GM11168 (cell line): ENCODE results near the gene KSR2.

Source experiments
- in situ Hi-C: fragments of 300-500 bp; cut with MboI; formaldehyde crosslinking; loops from one replicate; pipeline ENCODE4 v1.12.0; 2022; ENCODE audit warnings: low sequenced_read_pairs; ENCODE audit not compliant: unreplicated experiment

The KSR2 gene

DNA sequence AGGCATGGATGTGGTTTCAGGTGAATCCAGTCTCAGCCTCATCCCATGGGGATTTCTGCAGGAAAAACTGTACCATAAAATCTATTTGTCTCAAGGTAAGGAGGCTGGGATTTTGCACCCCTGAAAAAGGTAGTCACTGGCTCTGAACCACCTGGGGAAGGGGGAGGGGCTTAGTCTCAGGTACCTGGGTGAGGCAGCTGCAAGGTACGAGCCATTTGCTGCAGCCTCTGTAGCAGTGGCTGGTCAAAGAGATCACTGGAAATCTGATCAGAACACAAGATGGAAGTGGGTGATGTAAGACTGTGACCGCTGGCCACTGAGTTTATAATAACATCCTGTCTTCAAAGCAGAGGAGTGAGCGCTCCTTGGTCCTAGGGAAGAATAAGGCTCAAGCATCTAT is 397.5 kb downstream of the KSR2 start:
- in situ Hi-C loops: no loop called here

- in situ Hi-C loops: no loop called here
These were observed 398.2 kb downstream of the KSR2 start for GRCh38 chr12:117570608-117571007.

DNA sequence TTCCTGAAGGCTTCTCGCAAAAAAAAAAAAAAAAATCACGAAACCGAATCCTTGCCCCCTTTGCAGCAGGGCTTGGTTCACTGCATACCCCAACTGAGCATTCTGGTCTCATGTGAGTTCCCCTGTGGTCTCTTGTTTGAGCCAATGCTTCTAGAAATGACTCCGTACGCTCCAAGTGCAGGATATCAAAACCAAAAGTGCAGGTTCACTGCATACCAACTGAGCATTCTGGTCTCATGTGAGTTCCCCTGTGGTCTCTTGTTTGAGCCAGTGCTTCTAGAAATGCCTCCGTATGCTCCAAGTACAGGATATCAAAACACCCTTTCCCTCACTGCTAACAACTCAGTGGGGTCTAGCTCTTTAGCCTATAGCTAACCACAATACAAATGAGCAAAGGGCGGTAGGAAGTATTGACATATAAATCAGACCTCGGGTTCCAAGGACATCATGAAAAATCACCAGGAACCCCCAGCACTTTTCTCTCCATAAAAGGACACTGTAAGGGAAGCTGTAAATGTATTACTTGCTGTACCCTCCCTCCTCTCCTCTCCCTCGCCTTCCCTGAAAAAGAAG is 401.1 kb downstream of the KSR2 start:
- in situ Hi-C loops: no loop called here

DNA sequence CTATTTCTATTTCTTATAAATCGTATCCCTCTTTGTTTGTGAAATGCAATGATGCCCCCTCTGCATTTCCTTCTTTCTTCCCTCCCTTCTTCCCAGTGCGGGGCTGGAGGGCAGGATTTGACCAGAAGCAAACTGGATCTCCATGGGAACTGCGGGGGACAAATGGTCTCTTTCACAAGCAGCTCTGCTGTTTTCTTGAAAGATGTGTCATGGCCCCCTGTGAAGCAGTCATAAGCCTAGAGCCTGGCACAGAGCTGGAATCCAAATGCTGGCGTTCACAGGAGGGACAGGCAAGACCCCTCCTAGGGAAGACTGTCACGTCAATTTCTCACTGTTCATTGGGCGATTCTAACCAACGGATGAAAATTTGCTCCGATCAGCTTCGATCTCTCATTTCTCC is 403.9 kb downstream of the KSR2 start:
- in situ Hi-C loops: no loop called here

DNA sequence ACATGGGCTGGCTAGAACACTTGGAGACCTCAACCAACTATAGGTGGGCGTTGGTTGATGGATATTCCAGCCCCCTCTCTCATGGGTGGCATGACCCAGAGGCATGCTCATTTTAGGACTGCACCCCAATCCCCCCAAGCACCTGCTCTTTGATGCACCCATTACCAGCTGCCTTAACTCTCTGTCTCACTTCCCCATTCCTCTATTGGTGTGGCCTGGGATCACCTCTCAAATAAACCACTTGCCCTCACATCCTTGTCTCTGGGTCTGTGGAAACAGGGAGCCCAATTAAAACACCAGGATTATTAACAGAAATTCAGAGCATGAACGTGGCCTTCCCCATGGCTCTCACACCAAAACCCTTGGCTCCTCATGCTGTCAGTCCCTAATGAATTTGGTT is 405.1 kb downstream of the KSR2 start:
- in situ Hi-C loops: no loop called here

DNA sequence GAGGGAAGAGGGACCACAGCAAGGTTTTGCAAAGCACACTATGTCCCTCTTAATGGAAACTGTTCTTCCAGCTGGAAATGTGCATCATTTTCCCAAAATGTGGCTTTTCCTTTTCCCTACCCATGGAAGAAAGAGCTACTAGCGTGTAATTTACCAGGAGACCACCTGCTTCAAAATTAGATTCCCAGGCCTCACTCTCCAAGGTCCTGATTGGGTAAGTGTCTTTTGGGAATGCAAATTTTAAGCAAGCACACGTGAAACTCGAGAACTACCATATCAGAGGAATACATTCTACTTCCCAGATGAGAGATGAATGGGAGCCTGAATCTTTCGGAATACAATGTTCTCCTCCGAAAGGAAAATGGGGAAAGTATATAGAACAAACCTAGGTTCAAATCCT is 405.8 kb downstream of the KSR2 start:
- in situ Hi-C loops: no loop called here

DNA sequence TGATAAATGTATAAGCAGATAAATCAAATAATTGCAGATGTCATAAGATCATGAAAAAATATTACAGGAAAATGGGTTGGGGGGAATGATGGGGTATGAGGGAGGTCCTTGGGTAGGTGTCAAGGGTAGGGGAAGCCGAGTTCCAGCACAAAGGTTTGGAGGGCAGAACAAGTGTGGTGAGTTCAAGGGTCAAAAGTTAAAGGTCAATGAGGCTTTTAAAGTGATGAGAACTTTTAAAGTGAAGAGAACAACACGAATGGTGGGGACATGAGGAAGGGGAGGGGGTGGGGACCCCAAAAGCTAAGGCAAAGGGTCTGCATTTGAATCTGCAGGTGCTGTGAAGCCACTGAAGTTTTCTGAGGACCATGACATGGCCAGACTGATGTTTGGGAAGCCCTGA is 406.8 kb downstream of the KSR2 start:
- in situ Hi-C loops: no loop called here

DNA sequence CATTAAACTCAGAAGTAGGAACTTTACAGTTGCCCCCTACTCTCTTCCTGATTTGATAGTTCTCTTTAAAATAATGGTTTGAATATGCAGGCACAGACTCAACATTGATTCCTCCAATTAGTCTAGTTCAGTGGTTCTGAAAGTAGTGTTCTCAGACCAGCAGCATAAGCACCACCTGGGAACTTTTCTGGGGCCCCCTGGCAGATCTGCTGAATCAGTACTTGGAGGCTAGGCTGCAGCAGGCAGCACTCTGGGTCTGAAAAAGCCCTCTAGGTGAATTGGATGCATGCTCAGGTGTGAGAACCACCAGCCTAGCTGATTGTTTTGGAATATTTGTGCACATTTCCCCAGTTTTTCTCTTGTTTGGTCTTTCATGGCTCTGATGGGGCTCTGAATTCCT is 408.8 kb downstream of the KSR2 start:
- in situ Hi-C loops: no loop called here

GRCh38 chr12:117555889-117556288 is 412.9 kb downstream of the KSR2 start:
- in situ Hi-C loops: no loop called here

DNA sequence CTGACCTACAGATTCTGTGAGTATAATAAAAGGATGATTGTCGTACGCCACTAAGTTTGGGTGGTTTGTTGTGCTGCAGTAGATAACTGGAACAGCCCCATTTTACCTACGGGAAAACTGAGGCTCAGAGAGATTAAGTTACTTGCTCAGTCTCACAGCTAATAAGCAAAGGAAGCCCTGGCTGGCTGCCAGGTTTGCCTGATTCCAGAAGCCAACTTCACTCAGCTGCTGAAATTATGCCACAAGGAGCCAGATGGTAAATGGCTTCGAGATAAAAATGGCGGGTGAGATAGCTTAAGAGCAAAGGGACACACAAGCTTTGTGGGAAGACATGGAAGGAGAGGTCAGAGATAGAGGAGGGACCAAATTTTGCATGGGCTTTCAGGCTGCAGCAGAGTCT is 415.8 kb downstream of the KSR2 start:
- in situ Hi-C loops: no loop called here

DNA sequence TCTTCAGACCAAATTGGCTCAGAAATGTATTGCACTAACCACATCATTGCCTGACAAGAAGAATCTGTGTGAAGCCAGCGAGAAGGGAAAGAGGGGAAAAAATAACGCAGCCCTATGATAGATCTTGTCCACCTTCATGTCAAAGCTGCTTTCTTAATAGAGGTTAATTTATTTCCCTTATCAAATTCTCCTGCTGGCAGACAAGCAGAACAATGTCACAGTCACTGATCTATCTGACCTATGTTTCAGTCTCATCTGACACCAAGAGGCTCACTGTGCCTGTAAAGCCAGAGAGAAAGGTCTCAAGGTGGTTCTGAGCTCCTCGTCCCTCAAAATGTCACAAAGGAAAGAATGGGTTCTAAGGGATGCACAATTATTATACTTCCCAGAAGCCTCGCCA is 417.1 kb downstream of the KSR2 start:
- in situ Hi-C loops: no loop called here

DNA sequence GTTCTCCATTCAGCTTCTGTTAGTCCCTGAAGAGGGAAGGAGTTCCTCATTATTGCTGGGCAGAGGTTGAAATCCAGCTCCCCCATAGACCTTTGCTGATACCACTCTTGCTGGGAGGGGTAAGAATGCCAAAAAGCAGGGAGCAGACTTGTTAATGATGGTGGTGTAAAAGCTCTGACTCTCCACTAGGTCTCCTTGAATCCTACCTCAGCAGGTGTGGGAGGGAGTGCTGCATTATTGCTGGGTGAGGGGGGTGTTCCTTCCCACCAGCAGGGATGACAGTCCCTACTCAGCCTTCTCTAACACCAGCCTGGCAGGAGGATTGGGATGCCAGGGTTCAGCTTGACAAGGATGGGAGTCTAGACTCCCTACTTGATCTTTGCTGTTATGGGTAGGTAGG is 421.6 kb downstream of the KSR2 start:
- in situ Hi-C loops: no loop called here

DNA sequence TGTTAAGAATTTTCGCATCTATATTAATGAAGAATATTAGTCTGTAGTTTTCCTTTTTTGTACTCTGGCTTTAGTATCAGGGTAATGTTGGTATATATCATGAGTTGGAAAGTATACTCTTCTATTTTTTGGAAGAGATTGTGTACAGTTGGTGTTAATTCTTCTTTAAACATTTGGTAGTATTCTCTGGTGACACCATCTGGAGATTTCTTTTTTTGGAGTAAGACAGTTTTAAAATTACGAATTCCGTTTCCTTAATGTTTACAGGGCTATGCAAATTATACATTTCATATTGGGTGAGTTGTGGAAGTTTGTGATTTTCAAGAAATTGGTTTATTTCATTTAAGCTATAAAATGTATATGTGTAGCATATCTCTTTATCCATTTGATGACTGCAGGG is 423.6 kb downstream of the KSR2 start:
- in situ Hi-C loops: no loop called here

DNA sequence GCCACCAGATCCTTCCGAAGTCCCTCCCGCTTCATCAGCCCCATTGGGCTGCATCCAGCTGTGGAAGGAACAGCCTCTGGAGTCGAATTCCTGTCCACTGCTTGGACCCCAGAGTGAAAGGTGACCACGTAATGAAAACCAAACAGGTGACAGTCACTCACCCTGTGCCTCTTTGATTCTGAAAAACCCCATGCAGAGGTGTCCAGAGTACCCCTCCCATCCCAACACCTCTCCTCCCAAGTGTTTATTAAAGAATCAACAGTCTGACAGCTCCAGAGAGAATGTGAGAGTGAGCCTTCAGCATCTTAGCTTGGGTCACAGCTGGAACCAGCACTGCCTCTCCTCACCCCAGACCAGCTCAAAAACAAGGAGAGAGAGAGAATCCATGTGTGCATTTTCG is 428.8 kb downstream of the KSR2 start:
- in situ Hi-C loops: no loop called here

DNA sequence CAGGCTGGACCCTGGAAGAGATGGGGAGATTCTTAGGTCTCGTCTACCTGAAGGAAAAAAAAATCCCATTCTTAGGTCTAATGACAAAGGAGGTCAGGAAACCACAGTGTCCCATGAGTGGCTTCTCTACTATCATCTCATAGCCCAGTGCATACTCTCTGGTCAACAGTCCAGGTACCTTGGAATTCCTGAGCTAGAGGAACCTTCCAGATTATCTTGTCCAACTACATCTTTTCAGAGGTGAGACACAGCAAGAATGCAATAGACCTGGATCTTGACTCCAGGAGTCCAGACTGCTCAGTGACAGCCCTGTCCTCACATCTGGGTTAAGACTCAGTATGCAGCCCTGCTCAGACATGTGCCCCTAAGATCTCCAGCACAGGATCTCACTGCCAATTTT is 429.9 kb downstream of the KSR2 start:
- in situ Hi-C loops: no loop called here

DNA sequence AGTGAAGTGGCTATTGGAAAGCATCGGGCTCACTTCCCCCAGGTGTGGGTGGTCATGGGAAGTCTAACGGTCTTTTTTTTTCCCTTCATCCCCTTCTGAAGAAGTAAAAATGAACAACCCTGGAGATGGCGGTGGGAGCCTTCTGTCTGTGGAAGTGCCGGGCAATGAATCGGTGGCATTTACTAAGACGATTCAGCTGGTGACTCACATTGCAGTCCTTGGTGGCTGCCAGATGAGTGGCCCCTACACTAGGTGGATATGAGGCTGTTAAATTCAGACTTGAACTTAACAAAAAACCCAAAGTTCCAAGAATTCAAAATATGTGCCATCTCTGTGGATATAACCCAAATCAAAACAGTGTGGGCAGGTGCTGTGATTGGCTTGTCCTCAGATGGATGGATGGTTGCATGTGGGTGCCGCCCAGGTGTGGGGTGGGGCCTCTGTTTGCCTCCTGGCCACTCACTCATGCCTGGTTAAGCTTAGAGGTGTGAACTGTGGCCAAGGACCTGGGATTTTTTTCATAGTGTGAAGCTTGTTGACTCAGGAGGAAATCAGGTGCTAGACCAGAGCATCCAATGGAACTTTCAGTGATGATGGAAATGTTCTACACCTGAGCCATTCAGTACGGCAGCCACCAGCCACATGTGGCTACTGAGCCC is 430.6 kb downstream of the KSR2 start:
- in situ Hi-C loops: no loop called here

- in situ Hi-C loops: no loop called here
These were observed 435.1 kb downstream of the KSR2 start for GRCh38 chr12:117533687-117534086.

GRCh38 chr12:117530796-117531195 is 438.0 kb downstream of the KSR2 start:
- in situ Hi-C loops: no loop called here

DNA sequence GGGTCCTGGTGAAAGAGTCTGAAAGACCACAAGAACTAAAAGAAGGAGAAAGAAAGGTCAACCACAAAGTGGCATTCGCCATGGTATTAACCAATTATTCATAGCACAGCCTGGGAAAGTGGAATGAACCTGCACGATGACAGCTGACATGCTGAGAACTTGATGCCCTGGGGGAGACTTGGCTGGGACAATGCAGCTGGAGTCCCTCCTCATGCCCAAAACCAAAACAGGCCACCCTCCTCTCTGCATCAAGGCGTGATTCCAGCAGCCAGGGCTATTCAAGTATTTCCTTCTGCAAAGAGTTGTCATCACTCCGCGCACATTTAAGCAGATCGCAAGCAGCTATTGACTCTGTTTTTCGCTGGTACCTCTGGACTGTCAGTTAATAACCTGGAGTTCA is 440.3 kb downstream of the KSR2 start:
- in situ Hi-C loops: no loop called here

DNA sequence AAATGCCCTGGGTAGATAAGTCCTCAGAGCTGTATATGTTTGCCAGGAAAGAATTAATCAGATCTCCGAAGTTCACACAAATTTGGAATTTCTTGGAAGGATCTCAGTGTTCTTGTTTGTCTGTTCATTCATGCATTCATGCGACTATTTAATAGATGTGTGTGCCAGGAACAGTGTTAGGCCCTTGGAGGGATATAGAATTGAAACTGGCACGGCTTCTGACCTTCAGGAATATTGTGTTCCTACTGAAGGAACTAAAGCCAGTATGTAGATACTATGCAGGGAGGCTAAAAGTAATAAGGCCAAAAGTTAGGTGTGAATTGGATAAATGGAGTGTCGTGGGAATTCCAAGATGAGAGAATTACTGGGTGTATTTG is 441.3 kb downstream of the KSR2 start:
- in situ Hi-C loops: no loop called here

DNA sequence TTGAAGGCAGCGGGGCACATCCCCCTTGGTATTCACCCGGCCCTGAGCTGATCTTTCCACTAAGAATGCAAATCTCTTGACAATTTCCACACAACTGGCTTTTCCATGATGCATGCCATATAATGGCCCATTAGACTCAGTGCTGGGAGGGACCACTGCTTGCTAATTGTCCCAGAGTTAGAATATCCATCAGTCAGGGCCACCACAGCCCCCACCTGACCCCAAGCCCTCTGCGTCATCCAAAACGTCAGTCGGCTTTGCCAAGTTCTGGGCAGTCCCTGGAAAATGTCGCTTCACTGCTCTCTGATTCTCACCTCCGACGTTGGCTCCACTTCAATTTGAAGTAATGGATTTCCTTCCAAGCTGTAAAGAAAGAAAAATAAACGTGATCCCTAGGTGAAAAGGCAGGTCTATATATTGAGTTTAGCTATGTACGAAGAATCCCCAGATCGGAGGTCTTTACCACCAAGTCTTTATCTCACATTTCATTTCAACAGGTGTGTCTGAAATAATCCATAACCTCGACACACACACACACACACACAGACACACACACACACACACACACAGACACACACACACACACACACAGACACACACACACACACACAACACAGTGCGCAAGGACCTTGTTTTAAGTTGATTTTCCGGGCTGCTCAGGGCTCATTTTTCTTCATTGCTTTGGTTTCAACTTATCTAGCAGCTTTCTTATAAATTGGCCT is 441.9 kb downstream of the KSR2 start:
- in situ Hi-C loops: no loop called here

DNA sequence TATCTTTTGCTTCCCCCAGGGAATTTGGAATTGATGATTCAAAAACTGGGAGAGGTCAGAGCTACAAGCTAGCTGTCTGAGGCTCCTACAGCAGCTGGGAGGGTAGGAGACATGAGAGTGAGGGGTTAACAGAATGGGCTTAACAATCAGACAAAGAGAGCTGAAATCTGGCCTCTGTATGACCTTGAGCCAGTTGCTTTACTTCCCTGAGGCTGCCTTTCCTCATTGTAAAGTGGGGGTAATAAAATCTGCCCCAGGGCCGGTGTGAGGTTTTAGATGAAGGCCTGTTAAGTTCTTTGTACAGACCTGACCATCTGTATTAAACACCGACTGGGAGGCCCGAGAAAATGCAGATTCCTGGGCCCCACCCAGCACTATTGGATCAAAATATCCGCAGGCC is 443.0 kb downstream of the KSR2 start:
- in situ Hi-C loops: no loop called here
